Right atrium auricular region (tissue), 2 donors: ENCODE data around the gene TAGAP. TPM values are rescaled to one million over a fixed set of nuclear protein-coding genes. Genes with fewer than 3 reads are reported as not detected.

Source experiments
- DNase-seq: peaks from one replicate; pipeline ENCODE4 v3.0.0-alpha.2; 2019; ENCODE audit warnings: low spot score
- H3K27ac ChIP-seq, 2 donors: fragments of 200-600 bp; sonication (generic); 1 replicate in 1 of 2; 2 replicates in 1 of 2; pipeline ENCODE4 v1.5.1; 2016 to 2019
- H3K27me3 ChIP-seq, 2 donors: fragments of 200-600 bp; sonication (generic); one replicate each; pipeline versions ENCODE4 v1.5.1 to v1.6.0; 2017 to 2019
- H3K36me3 ChIP-seq: fragments of 200-600 bp; sonication (generic); one replicate; pipeline ENCODE4 v1.5.1; 2016
- H3K4me1 ChIP-seq, 2 donors: fragments of 200-600 bp; sonication (generic); one replicate each; pipeline versions ENCODE4 v1.5.1 to v1.6.0; 2017 to 2019
- H3K4me3 ChIP-seq, 2 donors: fragments of 200-600 bp; sonication (generic); 1 replicate in 1 of 2; 2 replicates in 1 of 2; pipeline ENCODE4 v1.5.1; 2017 to 2019; ENCODE audit warnings: mild to moderate bottlenecking in 1 of 2, moderate library complexity in 1 of 2
- H3K9me3 ChIP-seq, 2 donors: fragments of 200-600 bp; sonication (generic); one replicate each; pipeline ENCODE4 v1.5.1; 2019
- total RNA-seq, 2 donors: library from RNA; depleted of rRNA; stranded (reverse); fragments of >200 nt; gene quantifications; one replicate each; pipeline ENCODE4 v1.1.0, GENCODE V29; 2016
- TF ChIP-seq, protein P1 (sequence below), 2 donors: fragments of 200-600 bp; sonication (generic); IDR thresholded peaks; one replicate each; pipeline ENCODE4 v1.5.1; 2019; ENCODE audit warnings: antibody characterized with exemption in 2 of 2

TAGAP gene
- total RNA-seq, 2 donors from 2014 or later: 2.0 to 3.2 TPM

GRCh38 chr6:159074876-159075275, 30.1 kb upstream of the TAGAP start:
- no peak for DNase-seq
- H3K4me1 ChIP-seq: no peaks in the 10 kb centered on the region
- peaks cover 0 to 4% of the 10 kb centered on the region in 2 donors for H3K27me3 ChIP-seq
- no peaks in the 10 kb centered on the region for H3K9me3 ChIP-seq
- H3K36me3 ChIP-seq: no peaks in the 10 kb centered on the region
- no peak overlapping the region for H3K27ac ChIP-seq
- TF ChIP-seq, protein P1, sequence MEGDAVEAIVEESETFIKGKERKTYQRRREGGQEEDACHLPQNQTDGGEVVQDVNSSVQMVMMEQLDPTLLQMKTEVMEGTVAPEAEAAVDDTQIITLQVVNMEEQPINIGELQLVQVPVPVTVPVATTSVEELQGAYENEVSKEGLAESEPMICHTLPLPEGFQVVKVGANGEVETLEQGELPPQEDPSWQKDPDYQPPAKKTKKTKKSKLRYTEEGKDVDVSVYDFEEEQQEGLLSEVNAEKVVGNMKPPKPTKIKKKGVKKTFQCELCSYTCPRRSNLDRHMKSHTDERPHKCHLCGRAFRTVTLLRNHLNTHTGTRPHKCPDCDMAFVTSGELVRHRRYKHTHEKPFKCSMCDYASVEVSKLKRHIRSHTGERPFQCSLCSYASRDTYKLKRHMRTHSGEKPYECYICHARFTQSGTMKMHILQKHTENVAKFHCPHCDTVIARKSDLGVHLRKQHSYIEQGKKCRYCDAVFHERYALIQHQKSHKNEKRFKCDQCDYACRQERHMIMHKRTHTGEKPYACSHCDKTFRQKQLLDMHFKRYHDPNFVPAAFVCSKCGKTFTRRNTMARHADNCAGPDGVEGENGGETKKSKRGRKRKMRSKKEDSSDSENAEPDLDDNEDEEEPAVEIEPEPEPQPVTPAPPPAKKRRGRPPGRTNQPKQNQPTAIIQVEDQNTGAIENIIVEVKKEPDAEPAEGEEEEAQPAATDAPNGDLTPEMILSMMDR (IDR thresholded peaks at IDR 0.05): no peak
- H3K4me3 ChIP-seq: no peak overlapping the region

GRCh38 chr6:159074120-159074684, 29.4 kb upstream of the TAGAP start:
- Histone ChIP-seq H3K4me3 (no peak overlapping the region), H3K27me3 (peaks cover 0 to 4% of the 10 kb centered on the region in 2 donors), H3K36me3 (no peaks in the 10 kb centered on the region), H3K4me1 (no peaks in the 10 kb centered on the region), H3K27ac (no peak overlapping the region), H3K9me3 (no peaks in the 10 kb centered on the region)
- TF ChIP-seq, protein P1 (IDR thresholded peaks at IDR 0.05): no peak
- no peak for DNase-seq

DNA sequence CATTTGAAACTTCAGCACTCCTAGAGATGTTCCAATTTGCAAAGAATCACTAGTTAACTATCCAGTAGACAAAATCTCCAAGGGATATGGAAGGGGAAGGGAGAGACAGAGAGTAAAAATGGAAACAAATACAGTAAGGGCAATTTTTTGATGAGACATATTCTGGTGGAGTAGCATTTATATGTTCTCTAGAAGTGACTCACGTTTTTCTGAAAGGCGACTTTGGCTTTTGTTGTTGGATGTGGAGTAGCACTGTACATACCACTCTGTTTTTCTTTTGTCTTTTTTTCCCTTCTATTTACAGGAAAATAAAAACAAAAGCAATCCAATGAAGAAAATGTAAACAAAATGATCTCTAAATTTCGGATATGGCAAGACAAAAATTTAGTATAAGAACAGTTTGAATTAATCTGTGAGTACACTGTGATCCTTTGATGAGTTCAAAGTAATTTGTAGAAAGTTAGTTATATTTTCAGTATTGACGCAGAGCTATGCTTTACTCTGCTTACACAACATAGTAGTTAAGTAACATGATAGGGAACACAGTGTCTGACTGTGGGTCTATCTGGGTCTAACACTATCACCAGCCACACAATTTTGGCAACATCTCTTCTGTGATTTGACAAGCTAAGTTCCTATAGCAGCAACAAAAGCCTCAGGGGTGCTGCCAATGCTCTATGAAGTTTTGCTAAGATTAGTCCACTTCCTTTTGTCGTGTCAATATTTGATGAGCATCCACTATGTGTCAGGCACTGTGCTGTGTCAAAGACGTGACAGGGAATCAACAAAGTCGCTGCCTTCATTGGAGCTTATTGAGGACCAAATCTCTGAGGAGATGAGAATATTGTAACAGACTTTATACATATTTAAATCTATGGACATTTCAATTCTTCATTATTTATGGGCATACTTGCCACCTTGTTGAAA, 27.3 kb upstream of the TAGAP start:
- Histone ChIP-seq H3K36me3 (no peaks in the 10 kb centered on the region), H3K4me1 (no peaks in the 10 kb centered on the region), H3K4me3 (no peak overlapping the region), H3K27ac (no peak overlapping the region), H3K9me3 (no peaks in the 10 kb centered on the region), H3K27me3 (peaks cover 0 to 4% of the 10 kb centered on the region in 2 donors)
- no peak for DNase-seq
- TF ChIP-seq, protein P1 (IDR thresholded peaks at IDR 0.05): no peak

DNA sequence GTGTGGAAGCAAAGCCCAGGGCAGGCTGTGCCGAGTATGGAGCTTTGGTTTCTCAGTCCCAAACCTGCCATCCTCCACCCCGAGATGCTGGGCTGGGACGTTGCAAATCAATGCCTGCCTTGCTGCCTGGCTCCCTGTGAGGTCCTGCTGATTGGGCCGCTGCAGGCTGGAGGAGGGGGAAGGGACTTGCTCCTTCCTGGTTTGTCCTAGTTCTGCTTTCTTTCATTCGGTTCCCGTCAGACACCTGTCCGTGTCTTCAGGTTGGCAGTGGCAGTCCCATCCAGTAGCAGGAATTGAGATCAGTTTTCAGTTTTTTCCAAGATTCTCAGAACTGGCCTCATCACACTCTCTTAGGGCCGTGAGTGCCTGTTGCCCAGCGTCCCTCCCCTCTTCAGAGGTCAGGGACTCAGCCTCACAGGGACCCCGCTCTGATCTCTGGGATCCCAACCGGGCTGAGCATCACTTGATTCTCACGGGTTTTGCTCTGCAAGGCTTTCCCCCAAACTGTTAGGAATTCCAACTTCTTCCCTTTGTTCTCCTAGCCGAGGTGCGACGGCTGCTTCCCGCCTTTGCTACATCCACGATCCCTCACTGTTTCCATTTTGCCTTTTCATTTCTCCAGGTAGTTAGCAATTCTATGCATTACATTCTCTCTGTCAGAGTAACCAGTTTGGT, 24.2 kb upstream of the TAGAP start:
- Histone ChIP-seq H3K27me3 (peaks cover 0 to 4% of the 10 kb centered on the region in 2 donors), H3K4me1 (no peaks in the 10 kb centered on the region), H3K4me3 (no peak overlapping the region), H3K9me3 (no peaks in the 10 kb centered on the region), H3K36me3 (no peaks in the 10 kb centered on the region), H3K27ac (no peak overlapping the region)
- TF ChIP-seq, protein P1 (IDR thresholded peaks at IDR 0.05): no peak
- DNase-seq: no peak

DNA sequence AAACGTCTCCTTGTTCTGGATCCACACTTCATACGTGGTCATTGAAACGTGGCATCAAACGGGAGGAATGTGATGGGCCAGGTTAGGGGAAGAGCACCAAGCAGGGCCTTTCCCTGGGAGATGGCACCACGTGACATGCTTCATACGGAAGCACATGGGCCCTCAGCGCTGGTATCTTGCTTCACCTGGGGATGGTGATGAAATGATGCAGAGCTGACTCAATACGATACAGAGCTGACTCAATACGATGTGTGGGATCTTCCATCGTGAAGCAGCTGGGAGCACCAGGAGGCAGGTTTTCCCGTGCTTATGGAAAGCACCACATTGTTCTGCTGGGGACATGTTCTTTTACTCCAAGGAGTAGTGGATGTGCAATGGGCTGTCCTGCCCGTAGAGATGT, 22.5 kb upstream of the TAGAP start:
- no peak for DNase-seq
- no peaks in the 10 kb centered on the region for H3K9me3 ChIP-seq
- no peak overlapping the region for H3K4me3 ChIP-seq
- no peaks in the 10 kb centered on the region for H3K36me3 ChIP-seq
- TF ChIP-seq, protein P1 (IDR thresholded peaks at IDR 0.05): no peak
- peaks cover 0 to 4% of the 10 kb centered on the region in 2 donors for H3K27me3 ChIP-seq
- no peaks in the 10 kb centered on the region for H3K4me1 ChIP-seq
- H3K27ac ChIP-seq: no peak overlapping the region
